Esophagus (tissue), 2 donors: Measurements from ENCODE around the gene OR2J2. TPM values are rescaled to one million over a fixed set of nuclear protein-coding genes. Genes with fewer than 3 reads are reported as not detected.
"Not testable (repeated sequence)": the region's sequence is repeated elsewhere in the genome, so short reads cannot be mapped to it uniquely, and the experiment has no call there.

Experiments used
- H3K27ac ChIP-seq, 2 donors: one replicate each; pipeline ENCODE4 v1.5.1; 2013; ENCODE audit warnings: low read depth in 2 of 2, mild to moderate bottlenecking in 2 of 2, inconsistent platforms in 1 of 2, low read length in 1 of 2, moderate library complexity in 1 of 2
- H3K27me3 ChIP-seq, 2 donors: one replicate each; pipeline ENCODE4 v1.6.1; 2013; ENCODE audit warnings: low read length in 2 of 2, control low read depth in 1 of 2, mild to moderate bottlenecking in 1 of 2; ENCODE audit not compliant: insufficient read depth in 2 of 2, control insufficient read depth in 1 of 2
- H3K36me3 ChIP-seq, 2 donors: one replicate each; pipeline ENCODE4 v1.6.1; 2013; ENCODE audit warnings: low read length in 1 of 2; ENCODE audit not compliant: control insufficient read depth in 2 of 2, insufficient read depth in 2 of 2
- H3K4me1 ChIP-seq, 2 donors: one replicate each; pipeline ENCODE4 v1.6.1; 2013; ENCODE audit warnings: low read length in 1 of 2; ENCODE audit not compliant: control insufficient read depth in 2 of 2, insufficient read depth in 2 of 2
- H3K4me3 ChIP-seq, 2 donors: one replicate each; pipeline ENCODE4 v1.5.1; 2013; ENCODE audit warnings: low read length in 2 of 2, mild to moderate bottlenecking in 2 of 2, low read depth in 1 of 2, moderate library complexity in 1 of 2
- H3K9me3 ChIP-seq, 2 donors: one replicate each; pipeline ENCODE4 v1.6.1; 2013; ENCODE audit warnings: mild to moderate bottlenecking in 2 of 2, low read depth in 1 of 2, low read length in 1 of 2, moderate library complexity in 1 of 2; ENCODE audit not compliant: control insufficient read depth in 2 of 2, insufficient read depth in 1 of 2
- WGBS, 2 donors: extraction: QIAGEN DNeasy Blood & Tissue Kit; methylation state at CpG; one replicate each; pipeline ENCODE4 v1.1.7; 2013; 5-methylcytosine and 5-hydroxymethylcytosine counted together
- polyA plus RNA-seq, 2 donors: library from polyadenylated mRNA; stranded (reverse); fragments of 200-250 nt; gene quantifications; one replicate each; pipeline ENCODE4 v1.2.3, GENCODE V29; 2013
- donor health status: healthy with polysubstance abuse.
- donor health status: Bipolar disorder and iron deficiency.

The OR2J2 gene
- polyA plus RNA-seq = not detected

GRCh38 chr6:29170607-29171006 lies at the start of gene OR2J2:
Gene OR2J2, plus strand, starts transcription at chr6:29170907. Its CDS starts 2,729 bp downstream, at chr6:29173636.
- not testable (repeated sequence) for H3K9me3 ChIP-seq, H3K27ac ChIP-seq, H3K27me3 ChIP-seq, H3K4me3 ChIP-seq, H3K4me1 ChIP-seq, H3K36me3 ChIP-seq
- WGBS, 2 donors = 63 to 72% methylated on average over 2 of the region's 2 CpGs

GRCh38 chr6:29129326-29130012 lies 41.2 kb upstream of the OR2J2 start:
- H3K27ac ChIP-seq = no peak overlapping the region
- 69 to 75% methylated on average over 15 of the region's 15 CpGs for WGBS, 2 donors
- peaks cover 0 to 2% of the 10 kb centered on the region in 2 donors for H3K9me3 ChIP-seq
- H3K4me3 ChIP-seq = no peak overlapping the region
- no peaks in the 10 kb centered on the region for H3K27me3 ChIP-seq
- H3K36me3 ChIP-seq = no peaks in the 10 kb centered on the region
- H3K4me1 ChIP-seq = no peaks in the 10 kb centered on the region

- Histone ChIP-seq H3K27me3 (no peaks in the 10 kb centered on the region), H3K27ac (no peak overlapping the region), H3K9me3 (peaks cover 0 to 2% of the 10 kb centered on the region in 2 donors), H3K4me3 (no peak overlapping the region), H3K4me1 (no peaks in the 10 kb centered on the region), H3K36me3 (no peaks in the 10 kb centered on the region)
- 73 to 84% methylated on average over 4 of the region's 4 CpGs for WGBS, 2 donors
Measured at GRCh38 chr6:29130644-29131043, 40.1 kb upstream of the OR2J2 start.

GRCh38 chr6:29131691-29132090 lies 39.0 kb upstream of the OR2J2 start:
- H3K36me3 ChIP-seq = no peaks in the 10 kb centered on the region
- no peak overlapping the region for H3K4me3 ChIP-seq
- 66 to 78% methylated on average over 2 of the region's 2 CpGs for WGBS, 2 donors
- H3K27ac ChIP-seq = no peak overlapping the region
- no peaks in the 10 kb centered on the region for H3K4me1 ChIP-seq
- no peaks in the 10 kb centered on the region for H3K27me3 ChIP-seq
- H3K9me3 ChIP-seq = peaks cover 0 to 2% of the 10 kb centered on the region in 2 donors

- no peaks in the 10 kb centered on the region for H3K9me3 ChIP-seq
- H3K27ac ChIP-seq = no peak overlapping the region
- no peak overlapping the region for H3K4me3 ChIP-seq
- WGBS, 2 donors = 86% methylated on average over 4 of the region's 4 CpGs
- H3K27me3 ChIP-seq = no peaks in the 10 kb centered on the region
- H3K4me1 ChIP-seq = no peaks in the 10 kb centered on the region
- no peaks in the 10 kb centered on the region for H3K36me3 ChIP-seq
Measured at GRCh38 chr6:29137724-29138123, 33.0 kb upstream of the OR2J2 start.

GRCh38 chr6:29141606-29142005 lies 29.1 kb upstream of the OR2J2 start:
- no peaks in the 10 kb centered on the region for H3K4me1 ChIP-seq
- H3K4me3 ChIP-seq = no peak overlapping the region
- no peak overlapping the region for H3K27ac ChIP-seq
- H3K36me3 ChIP-seq = no peaks in the 10 kb centered on the region
- H3K27me3 ChIP-seq = no peaks in the 10 kb centered on the region
- H3K9me3 ChIP-seq = no peaks in the 10 kb centered on the region
- WGBS, 2 donors = 88 to 91% methylated on average over 1 of the region's 1 CpG

GRCh38 chr6:29142309-29142708 lies 28.4 kb upstream of the OR2J2 start:
- no peaks in the 10 kb centered on the region for H3K9me3 ChIP-seq
- H3K4me1 ChIP-seq = no peaks in the 10 kb centered on the region
- no peak overlapping the region for H3K27ac ChIP-seq
- no peak overlapping the region for H3K4me3 ChIP-seq
- no peaks in the 10 kb centered on the region for H3K36me3 ChIP-seq
- H3K27me3 ChIP-seq = no peaks in the 10 kb centered on the region

- WGBS, 2 donors = 57% methylated on average over 2 of the region's 2 CpGs
- Histone ChIP-seq H3K36me3 (no peaks in the 10 kb centered on the region), H3K27me3 (no peaks in the 10 kb centered on the region), H3K9me3 (no peaks in the 10 kb centered on the region), H3K4me3 (no peak overlapping the region), H3K27ac (no peak overlapping the region), H3K4me1 (no peaks in the 10 kb centered on the region)
Measured at GRCh38 chr6:29146179-29146578, 24.5 kb upstream of the OR2J2 start.

GRCh38 chr6:29147074-29147473 lies 23.6 kb upstream of the OR2J2 start:
- 92 to 95% methylated on average over 3 of the region's 3 CpGs for WGBS, 2 donors
- no peak overlapping the region for H3K4me3 ChIP-seq
- no peaks in the 10 kb centered on the region for H3K9me3 ChIP-seq
- no peaks in the 10 kb centered on the region for H3K36me3 ChIP-seq
- no peaks in the 10 kb centered on the region for H3K27me3 ChIP-seq
- no peak overlapping the region for H3K27ac ChIP-seq
- no peaks in the 10 kb centered on the region for H3K4me1 ChIP-seq

GRCh38 chr6:29149444-29149843 lies 21.3 kb upstream of the OR2J2 start:
- not testable (repeated sequence) for H3K27ac ChIP-seq, H3K27me3 ChIP-seq, H3K4me1 ChIP-seq, H3K4me3 ChIP-seq, H3K36me3 ChIP-seq, H3K9me3 ChIP-seq
- WGBS, 2 donors = 74 to 79% methylated on average over 3 of the region's 3 CpGs
